Erythroblast (primary cell): Measurements from ENCODE around the gene KCNA5.

ENCODE experiments used
- GATA1 ChIP-seq: IDR thresholded peaks from 2 replicates; pipeline ENCODE4 v1.6.1; 2011; ENCODE audit warnings: low read depth, mild to moderate bottlenecking, control low read depth, low read length, moderate library complexity
- POLR2A ChIP-seq: IDR thresholded peaks from 2 replicates; pipeline ENCODE4 v1.6.1; 2011; ENCODE audit warnings: mild to moderate bottlenecking, low read length

GRCh38 chr12:5037795-5038357 lies 5.8 kb upstream of the KCNA5 start:
- TF ChIP-seq POLR2A, result no peak
- no peak for TF ChIP-seq GATA1
